Subcutaneous adipose tissue (tissue), 4 donors: ENCODE results near the gene DYNC1LI1. TPM values are rescaled to one million over a fixed set of nuclear protein-coding genes. Genes with fewer than 3 reads are reported as not detected.

Experiments
- total RNA-seq, 4 donors: library from RNA; depleted of rRNA; stranded (reverse); fragments of >200 nt; gene quantifications; one replicate each; pipeline ENCODE4 v1.1.0, GENCODE V29; 2016
- TF ChIP-seq, protein P1 (sequence below): fragments of 450-650 bp; IDR thresholded peaks from one replicate; pipeline ENCODE4 v1.5.1; 2016; ENCODE audit warnings: low read depth, mild to moderate bottlenecking, control low read depth, antibody characterized with exemption, moderate library complexity

The DYNC1LI1 gene
- total RNA-seq, 4 donors from 2014 or later: 18.5 to 39.0 (median 29.2) TPM

DNA sequence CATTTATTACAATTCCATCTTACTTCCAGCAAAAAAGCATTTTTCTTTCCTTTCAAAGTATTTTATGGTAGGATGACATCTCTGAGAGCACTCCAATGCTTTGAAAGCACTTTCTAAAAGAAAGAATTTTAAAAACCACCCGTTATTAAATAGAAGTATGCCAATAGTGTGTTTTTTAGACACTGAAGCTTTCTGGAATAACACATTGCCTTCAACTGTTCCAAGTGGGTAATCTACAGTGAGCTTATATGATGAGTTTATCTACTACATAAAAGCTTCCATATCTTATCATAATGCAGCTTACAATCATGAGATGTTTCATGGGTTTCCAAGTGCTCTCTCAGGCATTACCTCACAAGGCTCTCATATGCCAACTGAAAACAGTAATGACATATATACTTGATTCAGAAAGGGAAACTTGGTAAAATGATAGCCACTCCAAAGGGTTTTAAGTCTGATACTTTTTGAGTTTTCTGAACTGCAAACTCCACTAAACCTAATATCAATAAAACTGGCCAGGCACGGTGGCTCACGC is 82.1 kb downstream of the DYNC1LI1 start:
- TF ChIP-seq, protein P1, sequence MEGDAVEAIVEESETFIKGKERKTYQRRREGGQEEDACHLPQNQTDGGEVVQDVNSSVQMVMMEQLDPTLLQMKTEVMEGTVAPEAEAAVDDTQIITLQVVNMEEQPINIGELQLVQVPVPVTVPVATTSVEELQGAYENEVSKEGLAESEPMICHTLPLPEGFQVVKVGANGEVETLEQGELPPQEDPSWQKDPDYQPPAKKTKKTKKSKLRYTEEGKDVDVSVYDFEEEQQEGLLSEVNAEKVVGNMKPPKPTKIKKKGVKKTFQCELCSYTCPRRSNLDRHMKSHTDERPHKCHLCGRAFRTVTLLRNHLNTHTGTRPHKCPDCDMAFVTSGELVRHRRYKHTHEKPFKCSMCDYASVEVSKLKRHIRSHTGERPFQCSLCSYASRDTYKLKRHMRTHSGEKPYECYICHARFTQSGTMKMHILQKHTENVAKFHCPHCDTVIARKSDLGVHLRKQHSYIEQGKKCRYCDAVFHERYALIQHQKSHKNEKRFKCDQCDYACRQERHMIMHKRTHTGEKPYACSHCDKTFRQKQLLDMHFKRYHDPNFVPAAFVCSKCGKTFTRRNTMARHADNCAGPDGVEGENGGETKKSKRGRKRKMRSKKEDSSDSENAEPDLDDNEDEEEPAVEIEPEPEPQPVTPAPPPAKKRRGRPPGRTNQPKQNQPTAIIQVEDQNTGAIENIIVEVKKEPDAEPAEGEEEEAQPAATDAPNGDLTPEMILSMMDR: no peak

DNA sequence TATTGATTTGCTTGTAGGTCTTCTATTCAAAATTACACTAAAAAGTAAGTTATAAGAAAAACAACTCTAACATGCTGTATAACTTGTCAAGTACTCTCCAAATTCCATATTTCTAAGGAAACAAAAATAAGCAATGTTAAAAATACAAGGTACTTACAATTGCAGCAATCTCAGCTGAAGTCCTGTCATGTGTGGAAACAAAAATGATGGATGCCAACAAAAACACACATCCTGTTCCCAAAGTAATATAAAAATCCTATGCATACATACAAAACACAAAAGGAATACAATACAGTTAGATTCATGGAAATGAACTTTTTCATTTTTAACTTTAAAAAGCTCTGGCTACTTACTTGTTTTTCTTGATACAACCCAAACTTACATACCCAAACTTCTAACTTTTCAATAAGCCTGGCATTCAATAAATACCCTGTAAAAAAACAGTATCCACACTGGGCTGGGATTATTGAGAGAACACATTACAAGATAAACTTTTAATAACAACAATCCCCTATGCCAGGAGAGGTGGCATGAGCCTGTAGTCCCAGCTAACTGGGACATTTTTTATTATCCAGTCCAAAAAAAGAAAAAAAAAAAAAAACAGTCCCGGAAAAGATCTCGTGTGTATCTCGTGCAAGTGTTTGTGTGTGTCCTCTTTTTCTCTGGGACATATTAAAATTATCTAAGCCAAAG is 82.7 kb downstream of the DYNC1LI1 start:
- TF ChIP-seq, protein P1: no peak

DNA sequence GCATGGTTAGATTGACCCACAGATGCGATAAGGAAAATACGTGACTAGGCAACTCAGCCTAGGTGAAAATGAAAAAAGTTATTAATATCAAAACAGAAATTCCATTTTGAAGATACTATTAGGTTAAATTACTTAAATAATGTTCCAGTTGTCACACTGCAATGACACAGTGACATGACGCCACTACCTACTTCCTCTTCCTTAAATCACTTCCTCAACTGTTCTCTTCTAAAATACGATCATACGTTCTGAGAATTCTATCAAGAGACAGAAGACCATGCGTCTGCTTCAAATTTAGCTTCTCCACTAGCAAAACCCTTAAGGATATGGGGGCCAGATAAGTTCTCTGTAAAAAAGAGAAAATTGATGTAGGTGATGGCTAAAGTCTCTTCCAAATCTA is 86.2 kb downstream of the DYNC1LI1 start:
- TF ChIP-seq, protein P1: no peak

GRCh38 chr3:32483772-32484171 is 86.9 kb downstream of the DYNC1LI1 start:
- TF ChIP-seq, protein P1: no peak

- TF ChIP-seq, protein P1: no peak
Observed at GRCh38 chr3:32482693-32483092, 88.0 kb downstream of the DYNC1LI1 start.

- TF ChIP-seq, protein P1: no peak
Observed at GRCh38 chr3:32481791-32482631, 88.6 kb downstream of the DYNC1LI1 start.

DNA sequence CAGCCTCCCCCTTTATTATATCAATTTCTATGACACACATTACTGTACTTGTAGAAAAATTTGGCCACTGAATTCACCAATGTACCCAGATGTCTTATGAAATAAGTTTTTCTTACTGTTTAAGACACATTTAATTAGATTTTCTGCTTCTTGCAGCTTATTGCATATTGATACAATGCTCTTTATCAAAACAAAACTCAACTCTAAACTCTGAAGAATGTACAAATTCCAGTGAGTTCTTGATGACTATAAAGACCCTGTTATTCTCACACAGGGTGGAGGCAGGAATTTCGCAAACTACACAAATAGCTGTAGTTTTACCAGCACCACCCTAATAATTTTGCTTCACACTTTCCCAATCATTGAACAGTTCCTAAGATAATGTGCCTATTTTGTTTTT is 90.1 kb downstream of the DYNC1LI1 start:
- TF ChIP-seq, protein P1: no peak
